ENCODE results near the gene BICDL2. TPM values are rescaled to one million over a fixed set of nuclear protein-coding genes. Genes with fewer than 3 reads are reported as not detected.

Gene BICDL2
- total RNA-seq, 1 donor from 2014 or later: not detected

- Histone ChIP-seq H3K4me3 (no peak overlapping the region), H3K27ac (no peak overlapping the region), H3K9me3 (no peaks in the 10 kb centered on the region), H3K4me1 (peaks cover 16 to 17% of the 10 kb centered on the region in 2 donors), H3K36me3 (no peaks in the 10 kb centered on the region), H3K27me3 (peaks cover 42% of the 10 kb centered on the region)
- intact Hi-C loops (cut with DNase I): no loop called here
- no peak for DNase-seq (ENCODE audit: low spot score in 2 of 2)
- TF ChIP-seq, protein P1, sequence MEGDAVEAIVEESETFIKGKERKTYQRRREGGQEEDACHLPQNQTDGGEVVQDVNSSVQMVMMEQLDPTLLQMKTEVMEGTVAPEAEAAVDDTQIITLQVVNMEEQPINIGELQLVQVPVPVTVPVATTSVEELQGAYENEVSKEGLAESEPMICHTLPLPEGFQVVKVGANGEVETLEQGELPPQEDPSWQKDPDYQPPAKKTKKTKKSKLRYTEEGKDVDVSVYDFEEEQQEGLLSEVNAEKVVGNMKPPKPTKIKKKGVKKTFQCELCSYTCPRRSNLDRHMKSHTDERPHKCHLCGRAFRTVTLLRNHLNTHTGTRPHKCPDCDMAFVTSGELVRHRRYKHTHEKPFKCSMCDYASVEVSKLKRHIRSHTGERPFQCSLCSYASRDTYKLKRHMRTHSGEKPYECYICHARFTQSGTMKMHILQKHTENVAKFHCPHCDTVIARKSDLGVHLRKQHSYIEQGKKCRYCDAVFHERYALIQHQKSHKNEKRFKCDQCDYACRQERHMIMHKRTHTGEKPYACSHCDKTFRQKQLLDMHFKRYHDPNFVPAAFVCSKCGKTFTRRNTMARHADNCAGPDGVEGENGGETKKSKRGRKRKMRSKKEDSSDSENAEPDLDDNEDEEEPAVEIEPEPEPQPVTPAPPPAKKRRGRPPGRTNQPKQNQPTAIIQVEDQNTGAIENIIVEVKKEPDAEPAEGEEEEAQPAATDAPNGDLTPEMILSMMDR (IDR thresholded peaks at IDR 0.05): no peak
These were observed 5.6 kb upstream of the BICDL2 start for GRCh38 chr16:3042376-3042775.

GRCh38 chr16:3038896-3039295, 2.2 kb upstream of the BICDL2 start:
- H3K9me3 ChIP-seq: no peaks in the 10 kb centered on the region
- TF ChIP-seq, protein P1 (IDR thresholded peaks at IDR 0.05): no peak
- H3K4me1 ChIP-seq: no peaks in the 10 kb centered on the region
- intact Hi-C loops (cut with DNase I): no loop called here
- H3K27me3 ChIP-seq: peaks cover 32% of the 10 kb centered on the region
- no peak overlapping the region for H3K27ac ChIP-seq
- H3K36me3 ChIP-seq: no peaks in the 10 kb centered on the region
- no peak for DNase-seq (ENCODE audit: low spot score in 2 of 2)
- no peak overlapping the region for H3K4me3 ChIP-seq

- Histone ChIP-seq H3K4me3 (no peak overlapping the region), H3K36me3 (no peaks in the 10 kb centered on the region), H3K27me3 (peaks cover 32% of the 10 kb centered on the region), H3K9me3 (no peaks in the 10 kb centered on the region), H3K4me1 (no peaks in the 10 kb centered on the region), H3K27ac (no peak overlapping the region)
- TF ChIP-seq, protein P1 (IDR thresholded peaks at IDR 0.05): no peak
- intact Hi-C loops (cut with DNase I): no loop called here
- no peak for DNase-seq (ENCODE audit: low spot score in 2 of 2)
These were observed 1.5 kb upstream of the BICDL2 start for GRCh38 chr16:3038256-3038655.

DNA sequence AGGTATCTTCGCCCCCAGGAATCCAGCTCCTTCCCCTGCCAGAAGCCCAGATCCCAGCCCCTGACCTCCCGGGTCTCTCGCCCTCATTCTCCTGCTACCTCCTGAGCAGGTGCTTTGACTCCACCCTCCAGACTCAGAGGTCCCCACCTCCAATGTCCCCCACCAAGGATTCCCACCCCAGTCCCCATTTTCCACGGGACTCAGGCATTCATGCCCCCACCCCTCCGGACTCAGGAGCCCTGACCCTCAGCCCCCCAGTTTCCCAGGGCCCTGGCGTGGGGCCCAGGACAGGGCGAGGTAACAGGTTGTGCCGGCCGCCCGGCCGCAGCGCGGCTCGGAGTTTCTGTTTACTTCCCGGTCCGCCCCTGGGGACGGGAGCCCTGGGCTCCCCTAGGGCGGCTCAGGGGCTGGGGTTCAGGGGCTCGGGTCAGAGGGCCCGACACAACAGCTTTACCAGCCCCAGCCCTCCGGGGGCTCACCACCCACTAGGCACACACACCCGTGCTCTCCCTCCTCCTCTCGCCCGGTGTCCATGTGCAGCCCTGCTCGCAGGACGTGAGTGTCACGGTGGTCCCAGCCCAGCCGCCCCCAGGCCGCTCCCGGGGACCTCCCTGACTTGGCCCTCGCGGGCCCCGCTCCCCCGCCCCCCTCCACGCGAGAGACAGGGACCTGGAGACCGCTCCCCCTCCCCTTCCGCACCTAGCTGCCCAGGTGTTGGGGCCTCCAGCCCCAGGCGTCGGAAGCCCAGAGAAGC, 595 bp downstream of the BICDL2 start:
- DNase-seq (ENCODE audit: low spot score in 2 of 2): no peak
- TF ChIP-seq, protein P1 (IDR thresholded peaks at IDR 0.05): no peak
- Histone ChIP-seq H3K27ac (no peak overlapping the region), H3K4me3 (peak overlapping the region in 1 of 2 donors; percentile 10), H3K9me3 (no peaks in the 10 kb centered on the region), H3K27me3 (peaks cover 32% of the 10 kb centered on the region), H3K36me3 (no peaks in the 10 kb centered on the region), H3K4me1 (no peaks in the 10 kb centered on the region)
- intact Hi-C loops (cut with DNase I): no loop called here

- intact Hi-C loops (cut with DNase I): no loop called here
- no peak overlapping the region for H3K27ac ChIP-seq
- no peaks in the 10 kb centered on the region for H3K9me3 ChIP-seq
- TF ChIP-seq, protein P1 (IDR thresholded peaks at IDR 0.05): no peak
- peaks cover 32% of the 10 kb centered on the region for H3K27me3 ChIP-seq
- no peak for DNase-seq (ENCODE audit: low spot score in 2 of 2)
- no peaks in the 10 kb centered on the region for H3K4me1 ChIP-seq
- H3K36me3 ChIP-seq: no peaks in the 10 kb centered on the region
- no peak overlapping the region for H3K4me3 ChIP-seq
These were observed 1.3 kb downstream of the BICDL2 start for GRCh38 chr16:3035289-3035971.

Data from ascending aorta (tissue), 2 donors.